HG03045 (cell line): ENCODE results near the gene CACNA1D.

Experiments
- ATAC-seq: cut with Tn5 transposase; IDR thresholded peaks from one replicate; pipeline ENCODE4 v1.9.1; 2021; ENCODE audit warnings: mild to moderate bottlenecking, moderate library complexity; ENCODE audit not compliant: unreplicated experiment

CACNA1D gene

DNA sequence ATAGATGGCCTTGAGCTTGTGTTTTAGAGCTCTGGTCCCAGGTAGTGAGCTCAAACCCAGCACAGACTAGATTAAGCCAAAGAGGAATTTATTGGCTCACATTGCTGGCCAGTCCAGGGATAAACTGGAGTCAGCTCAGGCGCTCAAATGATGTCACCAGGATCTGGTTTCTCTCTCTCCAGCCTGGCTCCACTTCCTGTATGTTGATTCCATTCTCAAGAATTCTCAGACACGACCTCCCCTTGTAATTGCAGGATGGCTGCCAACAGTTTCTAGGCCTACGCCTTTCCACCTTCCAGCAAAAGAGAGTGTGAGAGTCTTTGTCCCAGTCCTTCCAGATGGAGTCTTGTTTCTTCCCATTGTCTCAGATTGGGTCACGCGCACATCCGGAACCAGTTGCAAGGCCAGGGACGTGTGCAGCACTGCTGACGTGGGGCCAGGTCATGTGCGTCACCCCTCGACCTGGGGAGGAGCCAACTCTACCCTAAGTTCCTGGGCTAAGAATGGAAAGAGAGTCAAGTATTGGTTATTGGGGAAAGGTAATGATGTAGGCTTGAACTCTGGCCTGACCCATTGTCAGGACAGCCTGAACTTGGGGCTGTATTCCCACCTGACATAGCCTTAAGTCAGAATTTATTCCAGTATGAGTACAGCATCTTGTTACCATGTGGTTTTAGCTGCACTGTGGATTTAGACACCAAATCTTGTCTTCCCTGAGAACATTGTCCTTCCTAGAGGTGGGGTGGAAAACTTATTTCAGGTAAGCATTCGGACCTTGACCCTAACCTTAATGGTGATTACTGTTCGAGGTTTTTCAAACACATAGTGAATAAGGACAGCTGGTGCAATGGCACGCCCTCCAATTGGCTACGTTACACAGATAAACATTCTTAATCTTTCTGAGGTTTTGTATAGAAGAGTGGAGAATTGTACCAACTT is 31.6 kb downstream of the CACNA1D start:
- ATAC-seq: no peak

DNA sequence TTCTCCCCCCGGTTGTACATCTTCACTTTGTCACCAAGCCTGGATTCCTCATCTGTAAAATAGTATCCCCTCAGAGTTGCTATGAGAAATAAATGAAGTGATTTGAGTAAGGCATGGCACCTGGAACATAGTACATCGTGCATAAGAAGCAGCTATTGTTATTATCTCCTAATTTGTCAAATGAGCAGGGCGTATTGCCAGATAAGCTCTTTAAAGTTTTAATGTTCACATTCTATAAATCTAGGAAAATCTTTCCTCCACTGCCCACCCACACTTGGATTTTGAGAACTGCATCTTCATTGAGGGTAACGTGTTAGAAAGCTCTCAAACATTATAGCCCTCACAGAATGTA is 32.3 kb downstream of the CACNA1D start:
- no peak for ATAC-seq

DNA sequence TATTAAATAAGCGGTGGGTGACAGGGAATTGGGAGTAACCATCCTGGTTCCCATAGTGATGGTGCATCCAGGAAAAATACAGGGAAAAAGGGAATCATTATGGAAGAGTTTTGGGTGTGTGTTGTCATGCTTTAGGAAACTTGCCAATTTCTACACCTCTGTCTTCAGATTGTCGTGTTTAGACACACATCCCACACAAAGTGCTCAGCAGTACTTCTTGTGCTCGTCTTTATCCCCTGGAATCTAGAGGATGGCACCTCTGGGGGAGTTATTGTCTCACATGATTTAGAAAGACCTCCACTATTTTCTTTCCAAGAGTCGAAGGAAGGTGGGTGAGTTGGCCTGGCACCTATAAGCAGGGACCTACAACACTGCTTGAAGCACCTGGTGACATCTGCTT is 35.8 kb downstream of the CACNA1D start:
- no peak for ATAC-seq

DNA sequence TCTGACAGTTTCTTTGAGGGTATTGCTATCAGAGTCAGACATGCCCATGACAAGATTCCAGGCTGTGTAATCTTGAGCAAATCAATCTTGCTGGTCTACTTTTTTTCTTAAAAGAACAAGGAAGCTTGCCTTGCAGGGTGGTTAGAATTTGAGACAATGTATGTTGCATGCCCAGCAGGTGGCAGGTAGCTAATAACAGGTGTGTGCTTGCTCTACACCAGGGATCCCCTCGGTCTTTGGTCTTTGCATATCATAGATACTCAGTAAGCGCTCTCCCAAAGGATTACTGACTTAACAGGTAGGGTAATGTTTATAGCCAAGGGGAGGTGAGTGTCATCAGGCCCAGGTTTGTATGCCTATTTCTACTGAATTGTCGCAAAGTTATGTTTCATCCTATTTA is 37.3 kb downstream of the CACNA1D start:
- no peak for ATAC-seq

DNA sequence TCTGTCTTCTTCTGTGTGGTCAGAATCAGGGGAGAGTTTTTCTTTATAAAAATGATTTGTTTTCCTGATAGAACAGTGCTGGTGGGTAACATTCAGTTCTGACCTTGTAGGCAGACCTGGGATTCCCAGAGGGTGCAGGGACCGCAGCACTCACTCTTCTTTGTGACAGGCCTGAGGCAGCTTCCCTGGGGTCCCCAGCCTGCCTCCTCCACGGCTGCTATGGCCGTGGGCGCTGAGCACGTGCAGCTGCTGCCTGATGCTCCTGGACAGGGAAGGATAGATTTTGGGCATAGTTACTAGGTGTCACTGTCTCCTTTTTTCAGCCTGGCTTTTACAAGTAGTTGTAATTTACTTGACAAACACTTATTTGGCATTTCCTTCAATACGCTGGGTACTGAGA is 39.1 kb downstream of the CACNA1D start:
- ATAC-seq: no peak

DNA sequence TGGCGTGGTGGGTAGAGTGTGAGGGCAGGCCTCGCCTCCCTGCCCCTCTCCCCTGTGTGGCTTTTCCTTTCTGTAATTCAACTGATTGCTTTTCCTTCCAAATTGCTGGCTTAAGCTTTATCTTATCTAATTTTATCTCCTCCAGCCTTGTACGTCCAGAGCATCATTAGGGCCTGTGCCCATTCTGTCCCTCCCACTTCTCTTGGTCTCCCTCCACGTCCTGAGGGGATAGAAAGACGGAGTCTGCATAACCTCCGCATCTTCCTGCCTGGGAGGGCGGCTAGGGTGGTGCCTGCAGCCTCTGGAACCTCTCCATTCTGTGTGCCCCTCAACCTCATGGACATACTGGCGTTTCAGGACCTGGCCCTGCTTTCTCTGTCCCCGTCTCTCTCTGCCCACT is 39.8 kb downstream of the CACNA1D start:
- ATAC-seq: no peak

DNA sequence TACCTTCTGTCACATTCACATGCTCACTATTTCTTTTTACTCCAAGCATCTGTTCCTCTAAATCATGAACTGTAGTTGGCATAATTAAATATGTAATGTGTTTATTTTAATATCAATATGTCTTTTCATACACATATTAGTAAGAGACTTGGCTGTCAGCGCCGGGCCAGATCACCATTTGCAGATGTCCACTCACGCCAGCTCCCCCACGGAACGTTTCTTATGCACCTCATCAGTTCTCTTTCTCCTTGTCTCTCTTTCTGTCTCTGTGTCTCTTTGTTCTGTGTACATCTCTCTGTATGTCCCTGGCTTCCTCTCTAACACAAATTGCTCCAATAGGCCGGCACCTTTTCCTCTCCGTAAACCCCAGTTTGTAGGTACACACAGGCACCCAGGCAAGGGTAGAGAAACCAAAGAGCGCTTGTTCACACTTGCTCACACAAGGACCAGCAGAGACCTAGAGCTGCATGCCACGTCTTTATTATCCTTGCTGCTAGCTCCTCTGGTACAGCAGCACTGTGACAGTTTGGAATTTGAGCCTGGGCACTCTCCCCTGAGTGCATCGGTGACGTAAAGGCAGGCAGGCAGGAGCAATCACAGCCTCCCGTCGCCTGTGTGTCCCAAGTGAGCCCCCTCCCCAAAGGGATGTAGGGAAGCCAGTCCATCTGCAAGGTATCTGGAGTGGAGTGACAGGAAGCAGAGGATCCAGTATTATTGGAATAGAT is 40.4 kb downstream of the CACNA1D start:
- no peak for ATAC-seq

DNA sequence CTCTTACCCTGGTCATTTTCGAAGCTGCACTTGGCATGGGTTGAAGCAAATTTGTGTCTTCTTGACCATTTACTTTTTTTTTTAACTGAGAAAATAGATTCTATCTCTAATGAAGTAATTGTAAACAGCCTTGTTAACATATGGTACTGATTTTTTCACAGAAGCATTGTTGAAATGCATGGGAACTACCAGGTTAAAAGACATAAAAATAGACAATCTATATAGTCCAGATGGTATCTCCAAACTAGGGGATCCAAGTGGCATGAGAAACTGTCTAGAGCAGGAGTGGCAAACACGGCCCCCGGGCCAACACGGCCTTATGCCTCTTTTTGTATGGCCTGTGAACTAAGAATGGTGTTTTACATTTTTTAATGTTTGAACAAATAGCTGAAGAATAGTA is 41.9 kb downstream of the CACNA1D start:
- no peak for ATAC-seq

DNA sequence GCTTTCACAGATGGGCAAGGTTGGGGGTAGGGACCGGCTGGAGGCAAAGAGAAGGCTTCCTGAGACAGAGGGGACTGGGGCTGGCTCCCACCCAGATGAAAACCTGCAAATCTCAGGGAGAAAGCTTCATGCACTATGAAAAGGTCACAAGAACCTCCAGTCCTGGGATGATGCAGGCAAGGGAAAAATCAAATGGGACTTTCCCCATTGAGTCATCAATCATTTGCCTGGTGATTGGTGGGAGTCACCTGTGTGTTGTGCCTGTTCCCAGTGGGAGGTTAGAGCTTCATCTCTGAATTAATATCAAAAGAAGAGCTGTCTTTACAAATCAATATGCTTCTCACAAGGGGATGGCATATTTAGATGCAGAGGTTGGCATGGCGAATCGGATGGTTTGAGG is 49.9 kb downstream of the CACNA1D start:
- ATAC-seq: no peak

DNA sequence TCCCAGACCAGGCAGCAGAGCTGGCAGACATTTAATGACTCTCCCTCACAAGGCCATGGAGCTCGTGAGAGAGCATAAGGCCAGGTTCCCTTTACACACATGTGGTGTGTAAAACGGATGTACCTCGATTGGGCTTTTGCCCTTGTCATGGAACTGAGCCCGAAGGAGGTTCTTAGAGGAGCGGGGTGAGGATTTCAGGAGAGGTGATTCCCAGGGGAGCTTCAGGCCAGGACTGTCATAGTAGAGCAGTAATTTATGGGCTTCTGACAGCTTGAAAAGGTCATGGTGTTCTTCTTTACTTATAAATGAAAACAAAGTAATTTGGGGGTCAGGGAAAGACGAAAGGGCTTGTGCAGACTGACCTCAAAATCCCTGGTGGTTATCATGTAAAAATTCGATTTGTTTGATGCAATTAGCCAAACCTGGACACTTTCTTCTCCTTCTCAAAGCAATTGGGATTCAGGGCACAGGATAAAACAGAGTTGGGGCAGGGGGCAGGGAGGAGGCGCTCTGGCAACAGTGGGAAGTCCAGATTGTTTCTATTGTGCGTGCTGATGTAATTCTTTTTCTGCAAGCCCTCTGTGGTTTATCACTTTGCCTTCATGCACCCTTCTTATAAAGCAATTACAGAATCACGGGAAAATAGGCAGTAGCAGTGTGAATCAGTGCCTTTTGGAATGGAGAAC is 51.0 kb downstream of the CACNA1D start:
- ATAC-seq: no peak

DNA sequence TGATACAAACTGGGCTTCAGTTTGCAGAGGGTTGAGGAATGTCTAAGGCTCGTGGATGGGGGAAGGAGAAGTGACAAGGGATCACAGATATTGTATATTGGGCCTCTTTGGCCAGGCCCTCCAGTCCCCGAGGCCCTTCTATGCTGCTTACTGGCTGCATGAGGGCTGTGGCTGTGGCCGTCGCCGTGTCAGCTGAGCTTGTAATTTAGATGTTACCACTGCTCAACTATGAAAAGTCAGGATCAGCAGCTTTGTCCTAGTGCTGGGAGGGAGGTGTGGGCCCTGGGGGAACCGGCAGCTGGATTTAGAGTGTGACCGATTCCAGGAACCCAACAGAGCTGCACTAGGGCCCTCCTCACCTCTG is 51.6 kb downstream of the CACNA1D start:
- no peak for ATAC-seq

DNA sequence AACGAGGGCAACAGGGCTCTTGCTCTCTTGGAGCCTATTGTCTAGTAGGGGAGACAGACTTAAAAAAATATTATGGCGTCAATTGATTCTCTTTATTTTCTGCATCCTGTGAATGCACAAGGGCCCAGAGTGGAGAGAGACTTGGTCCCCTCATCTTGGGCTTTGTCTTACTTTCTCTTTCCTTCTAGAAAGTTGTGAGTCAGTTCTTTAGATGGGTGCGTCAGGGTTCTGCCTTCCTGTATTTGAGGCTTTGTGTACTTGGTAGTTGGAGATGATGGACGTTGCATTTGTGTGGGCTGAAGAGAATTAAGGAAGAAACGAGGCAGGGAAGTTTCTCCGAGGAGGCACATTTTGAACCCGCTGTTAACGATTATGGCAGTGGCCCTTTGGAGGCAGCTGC is 52.9 kb downstream of the CACNA1D start:
- ATAC-seq: no peak

DNA sequence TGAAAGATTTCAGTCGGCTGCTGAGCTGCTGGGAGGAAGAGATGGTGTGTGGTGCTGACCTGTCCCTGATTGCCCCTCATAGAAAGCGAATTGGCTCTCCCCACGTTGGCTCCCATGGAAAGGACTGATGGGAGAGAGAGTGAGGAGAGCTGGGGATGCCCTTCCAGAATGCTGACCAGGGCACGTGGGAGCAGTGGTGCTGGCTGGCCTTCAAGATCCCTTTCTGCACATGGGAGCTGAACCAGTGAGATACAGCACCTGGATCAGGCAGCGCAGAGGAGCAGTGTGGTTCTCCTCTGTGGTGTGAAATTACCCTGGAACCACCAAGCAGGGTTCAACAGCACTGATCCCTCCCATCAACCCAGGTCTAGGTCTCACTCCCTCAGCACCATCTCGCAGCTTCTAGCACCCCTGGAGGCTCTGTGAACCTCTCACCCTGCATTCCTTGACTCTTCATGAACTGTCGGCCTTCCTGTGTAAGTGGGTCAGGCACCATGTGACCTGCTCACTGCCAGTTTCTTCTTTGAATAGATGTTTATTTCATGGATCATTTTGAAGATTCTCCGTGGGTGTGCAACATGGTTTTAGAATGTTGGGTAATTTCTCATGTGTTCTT is 55.7 kb downstream of the CACNA1D start:
- ATAC-seq: no peak

DNA sequence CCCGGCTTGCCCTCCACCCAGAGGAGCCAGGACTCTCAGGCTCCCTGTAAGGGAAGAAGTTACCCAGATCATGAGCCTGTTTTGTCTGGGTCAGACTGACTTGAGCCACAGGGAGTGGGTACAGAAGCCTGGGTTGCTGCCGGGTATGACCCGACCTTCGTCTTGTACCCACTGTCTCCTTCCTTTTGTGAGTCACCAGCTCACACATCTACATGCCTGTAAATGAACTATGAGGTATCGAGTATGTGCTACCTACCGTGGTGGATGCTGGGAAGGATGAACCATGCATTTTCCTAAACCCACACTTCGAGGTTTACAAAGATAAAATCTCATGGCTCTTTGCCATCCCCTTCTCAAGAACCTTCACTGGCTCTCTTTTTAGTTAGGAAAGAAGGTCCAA is 56.9 kb downstream of the CACNA1D start:
- no peak for ATAC-seq

DNA sequence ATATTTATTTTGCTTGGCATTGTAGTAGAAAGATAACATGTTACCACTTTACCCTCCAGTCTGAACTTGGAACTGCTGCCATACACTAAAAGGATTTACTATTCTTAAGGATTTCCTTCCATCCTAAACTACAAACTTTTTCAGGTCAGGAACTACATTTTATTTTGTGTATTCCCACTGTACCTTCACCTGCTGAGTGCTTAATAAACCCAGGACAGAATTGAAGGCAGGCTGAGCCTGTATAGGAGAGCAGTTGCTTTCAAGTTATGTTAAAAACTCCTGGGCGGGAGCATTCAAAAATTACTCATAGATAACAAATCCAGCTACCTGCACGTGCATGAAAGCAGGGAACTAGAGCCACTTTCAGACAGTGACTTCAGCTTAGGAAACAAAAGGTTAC is 58.3 kb downstream of the CACNA1D start:
- ATAC-seq: no peak

DNA sequence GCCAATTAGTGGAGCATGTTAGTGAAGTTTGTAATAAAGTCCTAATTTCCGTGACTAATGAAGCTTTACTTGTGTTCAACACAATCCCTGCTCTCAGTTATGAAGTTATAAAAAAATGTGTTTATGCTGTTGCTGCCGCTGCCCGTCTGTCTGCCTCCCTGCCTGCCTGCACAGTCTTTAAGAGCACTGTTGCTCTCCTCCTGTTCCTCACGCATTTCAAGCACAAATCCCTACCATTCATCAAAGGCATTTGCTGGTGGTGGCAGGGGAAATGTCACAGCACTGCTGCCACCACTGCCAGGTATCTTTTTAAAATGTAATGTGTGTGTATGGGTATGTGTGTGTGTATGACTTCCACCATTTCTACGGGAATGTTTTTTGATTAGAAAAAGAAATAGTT is 58.8 kb downstream of the CACNA1D start:
- no peak for ATAC-seq

DNA sequence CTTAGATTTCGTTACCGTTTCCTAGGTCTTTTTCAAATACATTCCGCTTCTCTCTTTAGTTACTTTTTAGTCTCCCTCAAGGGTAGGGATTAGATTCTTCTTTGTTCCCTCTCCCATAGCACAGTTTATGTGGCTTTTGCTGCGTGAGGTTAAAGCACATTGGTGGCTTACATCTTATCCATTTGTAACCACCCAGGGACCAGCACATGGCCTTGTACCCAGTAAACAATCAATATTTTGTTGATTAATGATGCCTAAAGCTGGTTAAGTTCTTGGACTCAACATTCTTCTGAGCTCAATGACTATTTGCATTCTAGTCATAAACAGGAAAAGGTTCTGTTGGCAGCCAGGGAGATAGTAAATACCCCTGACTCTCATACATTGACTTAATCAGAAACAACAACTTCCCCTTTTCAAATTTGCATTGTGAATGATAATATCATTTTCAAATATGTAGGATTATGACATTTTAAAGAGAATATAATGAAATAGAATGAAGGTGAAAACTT is 60.2 kb downstream of the CACNA1D start:
- peak; percentile 75 for ATAC-seq

DNA sequence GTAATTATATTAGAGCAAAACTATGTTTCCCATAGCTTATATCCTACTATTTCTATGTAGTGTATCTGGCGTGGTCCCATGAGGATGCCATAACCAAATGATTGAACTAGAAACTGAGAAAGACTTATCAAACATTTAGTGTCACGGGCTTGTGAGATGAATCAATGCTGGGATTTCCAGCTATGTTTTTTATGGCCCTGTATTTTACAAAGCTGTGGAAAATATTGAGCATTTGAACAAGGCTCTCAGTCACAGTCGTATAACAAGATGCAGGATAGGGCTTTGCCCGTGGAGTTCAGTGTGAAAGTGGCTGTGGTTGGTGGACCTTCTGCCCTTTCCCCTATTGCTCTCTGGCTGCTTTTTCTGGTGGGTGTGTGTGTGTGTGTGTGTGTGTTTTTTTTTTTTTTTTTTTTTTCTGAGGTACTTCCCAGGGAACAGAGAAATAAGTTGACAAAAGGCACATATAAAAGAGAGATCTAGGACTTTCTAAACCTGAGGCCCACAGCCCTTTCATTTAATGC is 60.7 kb downstream of the CACNA1D start:
- peak; percentile 71 for ATAC-seq

DNA sequence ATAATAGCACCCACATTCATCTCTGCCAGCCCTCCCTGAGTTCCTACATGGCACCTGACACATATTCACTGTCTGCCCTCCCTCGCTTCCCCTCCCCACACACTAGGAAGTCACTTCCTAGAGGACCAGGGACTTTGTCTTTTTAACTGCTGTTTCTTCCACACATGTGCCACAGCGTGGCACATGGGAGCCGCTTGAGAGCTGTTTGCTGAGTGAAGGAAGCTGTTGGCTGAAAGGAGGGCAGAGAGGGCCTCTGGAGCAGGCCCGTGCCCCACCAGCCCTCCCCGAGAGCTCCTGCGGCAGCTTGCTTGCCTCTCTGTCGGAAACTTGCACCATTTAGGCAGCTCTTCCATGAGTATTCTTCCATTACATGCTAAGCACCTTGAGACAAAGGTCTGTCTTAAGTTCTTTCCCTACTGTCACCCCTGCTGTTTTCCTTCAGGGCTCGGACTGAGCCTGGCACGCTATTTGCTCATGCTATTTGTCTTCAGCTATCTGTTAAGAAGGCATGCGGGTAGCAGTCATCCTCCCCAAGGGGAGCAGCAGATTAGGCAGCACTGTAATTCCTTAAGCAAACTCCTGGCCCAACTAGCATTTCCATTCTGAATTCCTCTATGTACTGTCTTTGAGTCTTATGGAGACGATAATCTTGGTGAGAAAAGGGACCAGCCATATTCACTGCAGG is 72.2 kb downstream of the CACNA1D start:
- no peak for ATAC-seq

DNA sequence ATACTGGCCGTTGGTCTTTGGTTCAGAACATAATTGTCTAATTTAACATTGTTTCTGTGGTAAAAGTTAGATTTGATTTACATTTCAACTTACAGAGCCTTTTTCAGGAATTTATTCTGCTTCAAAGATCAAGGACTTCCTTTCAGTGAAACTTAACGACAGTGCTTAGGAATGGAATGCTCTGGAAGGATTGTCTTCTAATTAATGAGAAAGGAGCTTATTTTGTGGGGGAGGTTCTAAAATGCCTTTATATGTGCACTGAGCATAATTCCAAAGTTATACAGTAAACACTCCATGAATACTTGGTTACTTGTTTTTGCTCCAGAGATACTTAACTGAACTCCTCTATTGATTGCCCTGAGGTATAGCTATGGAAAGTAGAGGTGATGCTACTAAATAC is 75.7 kb downstream of the CACNA1D start:
- ATAC-seq: no peak
